Measurements from ENCODE around the gene FSTL4. TPM values are rescaled to one million over a fixed set of nuclear protein-coding genes. Genes with fewer than 3 reads are reported as not detected.

FSTL4 gene
- total RNA-seq, 2 donors from 2014 or later, result 0.26 to 1.3 TPM

GRCh38 chr5:133428072-133428660, 184.2 kb downstream of the FSTL4 start:
- Histone ChIP-seq H3K36me3 (replicated peaks in 1 of 2; ENCODE audit: insufficient read depth in 1 of 2, low read depth in 2 of 2) (no peaks in the 10 kb centered on the region), H3K27me3 (no peaks in the 10 kb centered on the region), H3K4me3 (no peak overlapping the region), H3K27ac (no peak overlapping the region), H3K4me1 (peaks cover 4% of the 10 kb centered on the region), H3K9me3 (no peaks in the 10 kb centered on the region)
- TF ChIP-seq POLR2A (IDR thresholded peaks at IDR 0.05) (no peak), CTCF (IDR thresholded peaks at IDR 0.05) (no peak)
- no peak for DNase-seq
- 63 to 74% methylated on average over 3 to 4 of the region's 4 CpGs for WGBS, 2 donors
- ATAC-seq, result no peak
- intact Hi-C loops (cut with DNase I), result loop anchor here (10.0 kb wide), 1 partner anchor 437 kb away; no protein-coding TSS in a partner anchor

- no peak overlapping the region for H3K27ac ChIP-seq
- H3K36me3 ChIP-seq (replicated peaks in 1 of 2; ENCODE audit: insufficient read depth in 1 of 2, low read depth in 2 of 2), result no peaks in the 10 kb centered on the region
- H3K9me3 ChIP-seq, result no peaks in the 10 kb centered on the region
- TF ChIP-seq POLR2A (IDR thresholded peaks at IDR 0.05) (no peak), CTCF (IDR thresholded peaks at IDR 0.05) (no peak)
- WGBS, 2 donors, result 76 to 85% methylated on average over 11 of the region's 11 CpGs
- intact Hi-C loops (cut with DNase I), result loop anchor here (10.0 kb wide), 1 partner anchor 438 kb away; no protein-coding TSS in a partner anchor
- DNase-seq (no peak), ATAC-seq (no peak)
- no peaks in the 10 kb centered on the region for H3K27me3 ChIP-seq
- no peak overlapping the region for H3K4me3 ChIP-seq
- H3K4me1 ChIP-seq, result peaks cover 4% of the 10 kb centered on the region
Observed at GRCh38 chr5:133427121-133427777, 185.1 kb downstream of the FSTL4 start.

GRCh38 chr5:133426264-133426663, 186.1 kb downstream of the FSTL4 start:
- Histone ChIP-seq H3K9me3 (no peaks in the 10 kb centered on the region), H3K4me3 (no peak overlapping the region), H3K27ac (no peak overlapping the region), H3K4me1 (peaks cover 4% of the 10 kb centered on the region), H3K27me3 (no peaks in the 10 kb centered on the region), H3K36me3 (replicated peaks in 1 of 2; ENCODE audit: insufficient read depth in 1 of 2, low read depth in 2 of 2) (no peaks in the 10 kb centered on the region)
- intact Hi-C loops (cut with DNase I), result loop anchor here (10.0 kb wide), 1 partner anchor 439 kb away; no protein-coding TSS in a partner anchor
- ATAC-seq (no peak), DNase-seq (no peak)
- 77 to 82% methylated on average over 8 to 9 of the region's 9 CpGs for WGBS, 2 donors
- no peak for TF ChIP-seq POLR2A (IDR thresholded peaks at IDR 0.05)
- no peak for TF ChIP-seq CTCF (IDR thresholded peaks at IDR 0.05)

- WGBS, 2 donors, result 68 to 83% methylated on average over 4 of the region's 4 CpGs
- peaks cover 4% of the 10 kb centered on the region for H3K4me1 ChIP-seq
- no peak overlapping the region for H3K27ac ChIP-seq
- no peak for DNase-seq
- H3K27me3 ChIP-seq, result no peaks in the 10 kb centered on the region
- no peaks in the 10 kb centered on the region for H3K9me3 ChIP-seq
- TF ChIP-seq CTCF (IDR thresholded peaks at IDR 0.05), result no peak
- TF ChIP-seq POLR2A (IDR thresholded peaks at IDR 0.05), result no peak
- ATAC-seq, result no peak
- H3K36me3 ChIP-seq (replicated peaks in 1 of 2; ENCODE audit: insufficient read depth in 1 of 2, low read depth in 2 of 2), result no peaks in the 10 kb centered on the region
- intact Hi-C loops (cut with DNase I), result loop anchor here (10.0 kb wide), 1 partner anchor 439 kb away; no protein-coding TSS in a partner anchor
- no peak overlapping the region for H3K4me3 ChIP-seq
Observed at GRCh38 chr5:133425764-133426163, 186.6 kb downstream of the FSTL4 start.

Data from body of pancreas (tissue), 4 donors.